ENCODE results near the gene DOP1B.
"Not testable (repeated sequence)": the region's sequence is repeated elsewhere in the genome, so short reads cannot be mapped to it uniquely, and the experiment has no call there.

Gene DOP1B

GRCh38 chr21:36156815-36157670 lies at the start of gene DOP1B:
Gene DOP1B, plus strand, starts transcription at chr21:36156824. Its CDS starts 7,910 bp downstream, at chr21:36164734.
- peak; percentile 21 for DNase-seq

DNA sequence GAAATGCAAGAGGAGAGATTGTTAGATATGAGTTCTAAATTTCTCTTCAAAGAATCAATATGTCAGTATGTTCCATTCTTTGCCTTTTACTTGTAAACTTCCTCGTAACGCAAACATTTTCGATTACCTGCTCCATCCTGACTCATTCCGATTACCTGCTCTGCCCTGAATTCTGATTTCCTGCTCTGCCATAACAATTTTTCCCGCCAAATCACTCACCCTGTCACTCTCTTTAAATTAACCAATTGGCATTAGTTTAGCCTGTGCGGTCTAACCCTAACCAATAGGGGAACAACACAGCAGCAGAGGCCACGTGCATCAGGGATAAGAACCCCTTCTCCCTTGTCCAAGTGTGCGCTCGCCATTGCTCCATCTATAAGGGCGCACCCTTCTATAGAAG lies 46.8 kb upstream of the DOP1B start:
- DNase-seq, result no peak

- DNase-seq, result no peak
These were observed 45.4 kb upstream of the DOP1B start for GRCh38 chr21:36111238-36111637.

DNA sequence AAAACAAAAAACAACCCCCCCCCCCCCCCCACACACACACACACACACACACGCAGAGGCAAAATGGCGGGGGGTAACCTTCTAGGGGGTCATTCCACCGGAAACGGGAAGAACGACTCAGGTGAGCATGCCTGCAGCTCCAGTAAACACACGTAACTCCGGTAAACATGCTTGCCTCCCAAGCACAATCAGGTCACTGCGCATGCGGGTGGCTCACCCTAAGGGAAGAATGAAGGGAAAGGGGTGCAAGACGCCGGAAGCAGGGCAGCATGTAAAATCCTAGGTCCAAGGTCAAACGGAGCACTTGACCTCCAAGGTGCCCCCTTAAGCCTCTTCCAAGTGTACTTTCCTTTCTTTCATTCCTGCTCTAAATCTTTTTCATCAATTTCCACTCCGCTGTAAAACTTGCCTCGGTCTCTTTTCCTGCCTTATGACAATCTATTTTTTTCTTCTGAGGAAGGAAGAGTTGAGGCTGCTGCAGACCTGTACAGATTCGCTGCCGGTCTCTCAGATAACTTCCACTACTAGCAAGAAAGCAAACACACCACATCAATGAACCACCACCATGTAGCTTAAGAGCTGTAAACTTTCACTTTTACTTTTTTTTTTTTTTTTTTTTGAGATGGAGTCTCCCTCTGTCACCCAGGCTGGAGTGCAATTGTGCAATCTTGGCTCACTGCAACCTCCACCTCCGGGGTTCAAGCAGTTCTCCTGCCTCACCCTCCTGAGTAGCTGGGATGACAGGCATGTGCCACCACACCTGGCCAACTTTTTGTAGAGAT lies 42.8 kb upstream of the DOP1B start:
- peak; percentile 69 for DNase-seq

DNA sequence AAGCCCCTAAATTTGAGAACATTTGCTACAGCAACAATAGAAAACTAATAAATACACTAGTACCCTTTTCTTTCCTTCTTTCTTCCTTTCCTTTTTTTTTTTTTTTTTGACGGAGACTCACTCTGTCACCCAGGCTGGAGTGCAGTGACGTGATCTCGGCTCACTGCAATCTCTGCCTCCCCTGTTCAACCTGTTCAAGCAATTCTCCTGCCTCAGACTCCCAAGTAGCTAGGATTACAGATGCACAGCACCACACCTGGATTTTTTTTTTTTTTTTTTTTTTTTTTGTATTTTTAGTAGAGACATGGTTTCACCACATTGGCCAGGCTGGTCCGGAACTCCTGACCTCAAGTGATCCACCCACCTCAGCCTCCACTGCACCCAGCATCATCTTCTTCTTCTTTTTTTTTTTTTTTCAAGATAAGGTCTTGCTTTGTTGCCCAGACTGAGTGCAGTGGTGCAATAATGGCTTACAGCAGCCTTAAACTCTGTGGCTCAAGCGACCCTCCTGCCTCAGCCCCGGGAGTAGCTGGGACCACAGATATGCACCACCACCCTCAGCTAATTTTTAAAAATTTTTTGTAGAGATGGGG lies 41.4 kb upstream of the DOP1B start:
- DNase-seq, result no peak

DNA sequence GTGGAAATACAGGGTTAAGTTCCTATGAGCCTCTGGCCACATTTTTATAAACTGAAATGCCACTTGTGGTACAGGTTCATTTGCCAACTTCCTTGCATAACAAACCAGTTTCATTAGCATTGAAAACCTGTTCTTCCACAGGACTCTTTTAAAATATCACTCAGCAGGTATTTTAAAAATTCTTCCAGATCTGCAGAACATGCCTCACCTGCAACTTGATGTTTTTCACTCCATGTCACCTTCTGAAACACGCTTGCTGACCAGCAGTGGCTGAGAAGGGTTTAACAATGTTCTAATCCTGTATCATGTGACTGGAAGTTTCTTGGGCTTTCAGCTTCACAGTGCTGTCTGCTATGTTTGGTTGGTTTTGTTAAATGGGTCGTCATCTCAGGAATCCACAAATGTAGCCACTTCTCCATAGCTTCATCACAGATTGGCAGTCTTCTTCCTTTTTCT lies 39.3 kb upstream of the DOP1B start:
- no peak for DNase-seq

DNA sequence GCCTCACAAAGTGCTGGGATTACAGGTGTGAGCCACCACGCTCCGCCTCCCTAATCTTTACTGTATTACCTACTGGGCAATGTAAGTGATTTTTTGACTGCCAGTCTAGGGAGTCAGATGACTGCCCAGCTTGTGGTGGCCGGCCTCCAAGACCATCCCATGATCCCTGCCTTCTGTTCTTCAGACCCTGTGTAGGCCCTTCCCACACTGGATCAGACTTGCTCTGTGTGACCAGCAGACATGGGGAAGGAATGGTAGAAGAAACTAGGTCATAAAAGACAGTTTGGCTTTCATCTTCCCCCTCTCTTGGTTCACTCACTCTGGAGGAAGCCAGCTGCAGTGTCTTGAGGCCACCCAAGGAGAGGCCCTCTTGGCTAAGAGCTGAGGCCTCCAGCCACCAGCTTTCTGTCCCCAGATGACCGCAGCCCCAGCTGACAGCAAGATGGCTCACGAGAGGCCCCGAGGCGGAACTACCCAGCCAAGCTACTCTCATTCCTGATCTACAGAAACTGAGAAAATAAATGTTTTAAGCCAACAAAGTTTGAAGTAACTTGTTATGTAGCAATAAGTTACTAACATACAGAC lies 36.2 kb upstream of the DOP1B start:
- no peak for DNase-seq

- DNase-seq, result no peak
These were observed 33.6 kb upstream of the DOP1B start for GRCh38 chr21:36122977-36123376.

- DNase-seq, result no peak
These were observed 32.2 kb upstream of the DOP1B start for GRCh38 chr21:36124395-36124794.

- DNase-seq, result peak; percentile 73
These were observed 31.0 kb upstream of the DOP1B start for GRCh38 chr21:36125512-36126207.

DNA sequence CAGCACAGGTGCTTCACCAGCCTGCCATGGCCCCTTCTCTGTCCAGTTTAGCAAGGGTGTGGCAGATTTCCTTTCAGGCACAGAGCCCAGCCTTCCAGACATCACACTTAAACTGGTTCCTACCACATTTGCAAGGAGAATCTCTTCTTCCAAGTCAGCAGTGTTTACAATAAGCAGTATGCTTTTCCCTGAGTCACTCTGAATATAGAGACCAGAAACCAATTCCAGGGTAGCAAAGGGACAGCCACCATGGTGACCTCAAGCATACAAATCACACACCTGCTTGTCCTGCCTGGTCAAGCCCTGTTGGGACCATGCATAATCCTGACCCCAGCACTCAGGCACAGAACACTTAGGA lies 30.4 kb upstream of the DOP1B start:
- no peak for DNase-seq

DNA sequence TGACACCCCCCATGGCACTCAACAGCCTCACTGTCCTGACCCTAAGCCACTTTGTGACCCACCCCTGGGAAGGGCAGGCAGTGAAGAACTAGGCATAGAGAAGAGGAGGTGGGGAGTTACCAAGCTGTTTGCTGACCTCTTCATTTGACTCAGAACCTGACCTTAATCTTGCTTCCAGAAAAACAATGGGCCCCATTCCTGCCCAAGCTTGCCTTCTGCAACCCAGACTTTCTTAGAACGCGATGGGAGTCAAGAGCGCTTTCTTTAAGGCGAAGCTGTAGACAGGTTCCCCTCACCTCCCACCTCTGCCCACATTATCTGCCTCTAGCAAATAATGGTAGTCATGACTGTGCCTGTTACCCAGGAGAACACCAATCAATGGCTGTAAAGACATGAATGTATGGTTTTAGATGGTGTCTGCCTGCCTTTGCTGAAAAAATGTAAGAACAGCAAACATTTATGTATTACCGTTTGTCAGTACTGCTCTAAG lies 30.0 kb upstream of the DOP1B start:
- DNase-seq, result no peak

- DNase-seq, result no peak
These were observed 29.2 kb upstream of the DOP1B start for GRCh38 chr21:36127250-36127904.

GRCh38 chr21:36127977-36128376 lies 28.6 kb upstream of the DOP1B start:
- no peak for DNase-seq

- DNase-seq, result no peak
These were observed 27.4 kb upstream of the DOP1B start for GRCh38 chr21:36129219-36129618.

DNA sequence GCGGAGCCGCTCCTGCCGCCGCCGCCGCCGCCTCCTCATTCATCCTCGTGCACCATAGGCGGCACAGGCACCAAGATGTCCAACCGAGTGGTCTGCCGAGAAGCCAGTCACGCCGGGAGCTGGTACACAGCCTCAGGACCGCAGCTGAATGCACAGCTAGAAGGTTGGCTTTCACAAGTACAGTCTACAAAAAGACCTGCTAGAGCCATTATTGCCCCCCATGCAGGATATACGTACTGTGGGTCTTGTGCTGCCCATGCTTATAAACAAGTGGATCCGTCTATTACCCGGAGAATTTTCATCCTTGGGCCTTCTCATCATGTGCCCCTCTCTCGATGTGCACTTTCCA lies 26.2 kb upstream of the DOP1B start:
- not testable (repeated sequence) for DNase-seq

- not testable (repeated sequence) for DNase-seq
These were observed 25.8 kb upstream of the DOP1B start for GRCh38 chr21:36130839-36131238.

DNA sequence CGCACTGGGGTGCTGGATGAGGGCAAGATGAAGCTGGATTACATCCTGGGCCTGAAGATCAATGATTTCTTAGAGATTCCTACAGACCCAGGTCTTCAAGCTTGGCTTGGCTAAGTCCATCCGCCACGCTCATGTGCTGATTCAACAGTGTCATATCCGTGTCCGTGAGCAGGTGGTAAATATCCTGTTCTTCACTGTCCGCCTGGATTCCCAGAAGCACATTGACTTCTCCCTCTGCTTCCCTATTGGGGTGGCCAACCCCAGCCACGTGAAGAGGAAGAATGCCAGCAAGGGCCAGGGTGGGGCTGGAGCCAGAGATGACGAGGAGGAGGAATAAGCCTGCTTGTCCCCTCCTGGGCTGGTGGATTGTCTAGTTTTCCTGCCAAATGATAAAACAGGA lies 23.9 kb upstream of the DOP1B start:
- no peak for DNase-seq

- DNase-seq, result no peak
These were observed 21.7 kb upstream of the DOP1B start, which contains the start of gene CBR3 for GRCh38 chr21:36134803-36135390. Gene CBR3, plus strand, starts transcription at chr21:36135079. Its CDS starts 114 bp downstream, at chr21:36135193.

GRCh38 chr21:36135391-36136102 lies 21.1 kb upstream of the DOP1B start:
- peak; percentile 80 for DNase-seq

DNA sequence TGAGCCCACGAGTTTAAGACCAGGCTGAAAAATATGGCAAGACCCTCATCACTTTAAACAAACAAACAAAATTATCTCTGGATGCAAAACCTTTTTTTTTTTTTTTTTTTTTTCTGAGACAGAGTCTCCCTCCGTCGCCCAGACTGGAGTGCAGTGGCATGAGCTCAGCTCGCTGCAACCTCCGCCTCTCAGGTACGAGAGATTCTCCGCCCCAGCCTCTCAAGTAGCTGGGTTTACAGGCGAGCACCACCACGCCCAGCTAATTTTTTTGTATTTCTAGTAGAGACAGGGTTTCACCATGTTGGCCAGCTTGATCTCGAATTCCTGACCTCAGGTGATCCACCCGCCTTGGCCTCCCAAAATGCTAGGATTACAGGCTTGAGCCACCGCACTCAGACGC lies 16.8 kb upstream of the DOP1B start:
- not testable (repeated sequence) for DNase-seq

Measured in DMS79 treated with DMSO at 0.1 percent for 48 hours (cell line).